ENCODE results near the gene PRDM16. TPM values are rescaled to one million over a fixed set of nuclear protein-coding genes. Genes with fewer than 3 reads are reported as not detected.

The PRDM16 gene
- total RNA-seq, 1 donor from 2014 or later, result not detected

DNA sequence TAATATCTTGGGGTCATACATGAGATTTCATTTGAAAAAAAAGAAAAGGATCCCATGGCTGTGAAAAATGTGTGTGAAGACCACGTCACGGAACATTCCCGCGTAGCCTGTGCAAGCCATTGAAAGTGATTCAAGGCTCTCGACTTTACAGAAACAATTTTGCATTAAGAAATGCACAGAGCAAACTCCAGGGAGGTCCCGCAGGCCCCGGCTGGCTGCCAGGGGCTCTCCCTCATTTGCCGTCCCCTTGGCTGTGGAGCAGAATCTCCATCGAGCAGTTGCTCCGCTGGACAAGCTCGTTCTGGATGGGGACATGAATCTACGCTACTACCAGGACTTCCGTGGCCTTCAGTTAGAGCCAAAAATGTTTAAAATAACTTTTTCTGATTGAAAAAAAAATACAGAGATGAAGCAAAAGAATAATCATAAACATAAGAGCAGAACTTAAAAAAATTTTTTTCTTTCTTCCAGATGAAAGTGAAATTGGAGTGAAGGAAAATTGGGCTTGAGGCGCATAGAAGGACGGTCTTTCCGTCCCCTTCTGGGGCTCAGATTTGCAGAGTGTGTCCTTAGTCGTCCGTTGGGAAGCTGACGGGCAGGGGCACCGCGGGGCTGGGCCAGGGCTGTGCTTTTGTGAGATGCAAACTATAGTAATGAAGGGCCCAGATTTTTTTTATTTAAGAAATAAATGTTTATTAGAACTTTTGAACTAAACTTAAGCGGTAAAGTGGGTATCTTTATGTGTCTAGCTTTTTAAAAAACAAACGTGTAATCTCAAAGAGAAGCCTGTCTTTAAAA is 317.4 kb downstream of the PRDM16 start:
- DNase-seq, result no peak

DNA sequence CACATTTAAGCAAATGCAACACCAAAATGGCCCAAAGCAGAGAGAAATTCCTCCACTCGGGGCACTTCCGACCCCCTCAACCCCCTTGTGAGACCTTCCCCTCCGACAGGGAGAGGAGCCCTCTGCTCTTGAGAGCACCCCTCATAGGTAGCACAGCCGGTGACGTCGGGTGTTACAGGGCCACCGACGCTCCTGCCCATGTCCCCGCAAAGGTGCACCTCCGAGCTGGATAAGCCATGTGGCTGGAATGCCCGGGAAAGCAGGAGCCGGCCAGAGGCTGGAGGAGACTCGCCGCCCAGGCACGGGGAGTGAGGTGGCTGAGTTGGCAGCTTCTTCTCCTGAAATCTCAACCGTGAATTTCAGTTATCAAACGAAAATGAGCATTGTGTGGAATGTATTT is 318.4 kb downstream of the PRDM16 start:
- no peak for DNase-seq

DNA sequence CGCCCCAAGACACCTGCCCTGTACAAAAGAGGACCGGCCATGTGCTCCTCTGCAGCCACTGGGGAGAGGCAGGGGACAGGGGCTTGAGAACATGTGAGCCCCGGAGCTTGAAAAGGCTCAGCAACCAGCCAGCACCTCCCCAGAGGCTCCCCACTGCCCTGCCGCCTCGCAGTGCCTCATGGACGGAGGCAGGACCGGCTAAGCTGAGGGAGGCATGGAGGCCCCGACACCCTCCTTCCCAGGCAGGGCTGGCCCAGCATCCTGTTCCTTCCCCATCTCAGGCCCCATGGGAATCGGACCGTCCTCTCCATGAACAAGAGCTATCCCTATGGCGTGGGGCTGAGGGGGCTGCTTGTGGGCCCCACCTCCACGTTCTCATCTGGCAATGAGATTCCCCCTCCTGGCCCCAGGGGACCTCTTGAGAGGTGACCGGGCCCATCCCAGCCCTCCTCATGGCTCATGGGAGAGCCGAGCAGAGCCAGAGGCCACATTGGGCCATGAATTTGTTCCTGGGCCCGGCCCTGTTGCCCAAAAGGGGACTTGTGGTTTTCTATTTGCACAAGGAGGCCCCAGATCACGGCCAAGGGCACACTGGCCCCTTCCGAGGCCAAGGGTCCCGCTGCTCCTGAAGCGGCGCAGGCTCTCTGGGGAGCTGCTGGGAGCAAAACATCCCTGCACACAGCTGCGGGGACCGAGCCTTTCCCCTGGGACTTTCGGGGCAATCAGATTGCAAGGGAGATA is 320.3 kb downstream of the PRDM16 start:
- no peak for DNase-seq

DNA sequence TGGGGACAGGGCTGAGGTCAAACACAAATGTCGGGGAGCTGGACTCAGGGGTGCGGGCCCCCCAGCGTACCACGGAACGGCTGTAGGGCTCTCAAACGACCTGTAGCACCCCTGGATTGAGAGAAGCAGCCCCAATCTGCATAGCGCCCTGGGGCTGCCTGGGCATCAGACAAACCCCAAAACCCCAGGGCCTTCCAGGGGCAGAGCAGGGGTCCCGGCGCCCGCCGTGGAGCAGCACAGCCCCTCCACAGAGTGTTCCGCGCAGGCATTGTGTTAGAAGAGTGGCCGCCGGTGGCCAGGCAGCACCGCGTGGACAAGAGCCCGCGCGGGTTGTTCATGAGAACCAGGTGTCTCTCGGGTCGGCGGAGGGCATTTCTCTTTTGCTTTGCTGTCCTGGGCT is 321.3 kb downstream of the PRDM16 start:
- no peak for DNase-seq

DNA sequence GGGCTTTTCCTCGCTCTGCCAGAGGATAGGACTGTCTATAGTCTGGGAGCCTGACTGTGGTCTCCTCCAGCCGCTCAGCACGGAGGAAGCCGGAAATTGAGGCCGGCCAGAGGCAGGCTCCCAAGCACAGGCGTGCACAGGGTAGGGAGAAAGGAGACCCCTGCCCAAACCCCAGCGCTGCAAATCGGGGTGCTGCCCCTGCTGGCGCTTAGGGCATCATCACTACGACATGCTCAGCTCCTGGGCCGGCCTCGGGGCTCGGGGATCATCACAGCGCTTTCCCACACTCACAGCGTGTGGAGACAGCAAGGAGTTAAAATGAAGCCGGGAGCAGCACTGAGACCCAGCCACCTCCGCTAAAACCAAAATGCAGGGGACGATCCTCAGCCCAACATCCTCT is 322.7 kb downstream of the PRDM16 start:
- no peak for DNase-seq

DNA sequence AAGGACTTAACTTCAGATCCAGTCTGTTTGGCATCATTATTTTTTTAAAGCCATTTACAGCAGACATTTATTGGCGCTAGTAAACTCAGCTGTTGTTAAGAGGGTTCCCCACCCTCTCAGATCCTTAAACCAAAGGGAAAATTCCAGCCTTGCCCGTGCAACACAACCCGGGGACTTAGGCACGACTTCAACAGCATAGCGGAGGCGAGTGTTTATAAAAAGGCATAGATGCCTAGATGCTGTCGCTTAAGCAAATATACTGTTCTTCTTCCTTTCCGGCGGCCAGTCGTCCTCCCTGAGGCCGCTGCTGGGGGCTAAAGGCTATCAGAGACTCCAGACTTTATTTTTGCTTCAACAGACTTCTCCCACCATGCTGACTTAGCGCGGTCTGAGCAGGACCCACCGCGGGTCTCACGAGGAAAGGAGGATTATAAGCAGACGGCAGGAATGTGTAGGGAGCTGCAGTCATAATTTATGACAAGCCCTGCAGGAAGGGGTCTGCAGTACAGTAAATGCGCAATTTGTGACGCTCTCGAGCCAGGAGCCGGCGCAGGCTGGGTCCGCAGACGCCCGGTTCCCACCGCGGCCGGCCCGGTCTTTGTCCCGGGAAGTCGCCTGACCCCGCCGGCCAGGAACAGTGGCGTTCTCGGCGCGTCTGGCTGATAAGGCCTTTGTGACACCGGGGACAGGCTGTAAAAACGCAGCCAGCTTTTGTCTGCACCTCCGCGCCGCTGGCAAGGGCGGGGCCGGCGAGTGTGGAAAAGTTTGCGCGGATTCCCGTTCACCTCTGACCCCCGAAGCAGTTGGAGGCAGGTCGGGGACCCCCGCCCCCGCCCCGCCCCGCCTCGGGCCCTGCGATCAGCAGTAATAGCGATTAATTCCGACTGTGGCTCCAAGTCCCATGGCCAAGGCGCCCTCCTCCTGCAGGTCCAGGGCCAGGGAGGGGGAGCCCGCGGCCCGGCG is 324.3 kb downstream of the PRDM16 start:
- DNase-seq, result no peak

DNA sequence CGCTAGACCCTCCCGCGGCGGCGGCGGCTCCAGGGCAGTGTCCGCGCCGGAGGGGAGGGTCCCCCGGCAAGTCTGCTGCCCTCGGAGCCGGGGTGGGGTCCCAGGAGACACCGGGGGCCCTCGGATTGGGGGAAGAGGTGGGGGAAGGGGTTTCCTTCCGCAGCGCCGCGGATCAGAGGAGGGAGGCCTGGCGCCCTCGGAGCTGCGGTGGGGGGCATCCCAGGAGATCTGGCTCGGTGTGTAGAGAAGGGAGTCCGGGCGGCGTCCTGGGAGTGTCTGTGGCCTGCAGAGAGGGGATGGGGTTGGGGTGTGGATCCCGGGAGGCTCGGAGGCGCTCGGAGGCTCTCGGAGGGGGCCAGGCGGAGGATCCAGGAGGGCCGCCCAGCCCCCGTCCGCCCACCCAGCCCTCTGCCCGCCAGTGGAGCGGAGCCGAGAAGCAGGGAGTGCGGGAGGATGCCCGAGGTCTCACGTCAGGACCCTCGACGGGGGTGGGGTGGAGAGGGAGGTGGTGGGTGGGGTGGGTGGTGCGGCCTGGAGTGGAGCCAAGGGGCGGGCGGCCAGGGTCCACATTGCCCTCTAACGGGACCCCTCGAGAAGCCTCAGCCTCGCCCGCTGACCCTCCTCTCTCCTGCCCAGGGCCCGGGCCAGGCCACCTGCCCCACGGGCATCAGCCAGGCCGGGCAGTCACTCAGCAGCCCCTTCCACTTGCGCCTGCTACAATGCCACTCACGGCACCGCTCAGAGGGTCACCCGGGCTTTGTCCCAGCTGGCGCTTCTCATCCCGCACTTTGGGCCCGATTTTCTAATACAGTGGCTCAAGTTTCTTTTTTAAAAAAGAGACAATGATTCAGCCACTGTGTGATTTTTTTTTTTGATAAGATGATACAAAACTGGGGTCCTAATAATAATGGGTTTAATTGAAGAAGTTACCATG is 325.3 kb downstream of the PRDM16 start:
- no peak for DNase-seq

DNA sequence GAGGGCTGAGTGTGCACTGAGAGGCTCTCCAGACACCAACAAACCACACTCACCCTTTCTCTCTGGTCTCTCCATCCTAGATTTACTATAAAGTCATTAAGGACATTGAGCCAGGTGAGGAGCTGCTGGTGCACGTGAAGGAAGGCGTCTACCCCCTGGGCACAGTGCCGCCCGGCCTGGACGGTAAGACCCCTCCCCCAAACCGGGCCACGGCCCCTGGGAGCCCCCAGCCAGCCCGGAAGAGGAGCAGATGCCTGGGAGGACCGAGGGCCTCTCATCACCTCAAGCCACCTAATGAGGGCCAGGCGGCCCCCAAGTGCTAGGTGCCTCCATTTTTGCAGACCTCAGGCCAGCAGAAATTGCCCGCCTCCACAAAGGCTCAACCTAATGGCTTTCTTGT is 327.4 kb downstream of the PRDM16 start:
- DNase-seq, result no peak

DNA sequence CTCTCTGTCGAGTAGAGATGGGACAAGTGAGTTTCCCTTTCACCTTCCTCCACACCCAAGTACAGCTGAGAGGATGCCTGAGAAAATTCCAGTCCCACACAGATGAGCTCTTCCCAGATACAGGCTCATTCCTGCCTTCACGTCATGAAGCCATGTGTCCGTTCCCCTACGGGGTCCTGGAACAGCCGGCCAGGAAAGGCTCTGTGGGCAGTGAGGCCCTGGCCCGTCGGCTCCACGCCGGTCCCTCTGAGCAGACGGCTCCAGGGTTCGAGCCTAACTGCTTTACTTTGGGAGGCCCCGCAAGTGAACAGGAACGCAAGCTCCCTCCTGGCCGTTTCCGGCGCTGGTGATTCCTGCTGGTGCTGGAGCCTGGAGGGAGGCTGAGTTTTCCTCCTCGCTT is 328.3 kb downstream of the PRDM16 start:
- DNase-seq, result no peak

DNA sequence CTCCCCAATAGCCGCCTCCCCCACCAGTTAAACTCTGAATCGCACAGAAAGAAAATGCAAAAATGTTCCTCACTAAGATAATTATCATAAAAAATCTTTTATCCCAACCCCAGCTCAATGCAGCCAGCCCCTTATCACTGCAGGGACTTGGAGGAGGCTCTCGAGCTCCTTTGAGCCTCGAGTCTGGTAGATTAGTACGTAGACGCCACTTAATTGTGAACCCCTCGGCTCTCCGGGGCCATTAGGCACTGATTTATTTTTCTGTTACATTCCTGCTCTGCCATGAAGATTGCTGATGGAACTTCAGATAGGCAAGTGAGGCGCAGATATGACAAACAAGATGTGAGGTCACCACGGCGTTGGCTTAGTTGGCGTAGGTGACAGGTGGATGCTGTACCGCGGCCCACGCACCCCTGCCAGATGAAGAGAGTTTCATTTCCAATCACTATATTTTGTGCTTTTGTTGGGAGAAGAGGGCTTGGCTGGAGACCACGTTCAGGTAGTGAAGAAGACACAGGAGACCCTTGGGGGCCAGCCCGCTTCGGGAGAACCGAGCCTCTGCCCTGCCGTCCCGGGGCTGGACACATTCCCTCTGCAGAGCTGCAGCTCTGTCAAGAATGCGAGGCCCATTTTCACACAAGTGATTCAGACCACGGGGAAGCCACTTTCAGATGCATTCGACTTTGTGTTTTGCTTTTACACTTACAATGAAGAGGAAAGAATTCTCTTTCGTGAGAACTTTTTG is 329.6 kb downstream of the PRDM16 start:
- DNase-seq, result no peak

DNA sequence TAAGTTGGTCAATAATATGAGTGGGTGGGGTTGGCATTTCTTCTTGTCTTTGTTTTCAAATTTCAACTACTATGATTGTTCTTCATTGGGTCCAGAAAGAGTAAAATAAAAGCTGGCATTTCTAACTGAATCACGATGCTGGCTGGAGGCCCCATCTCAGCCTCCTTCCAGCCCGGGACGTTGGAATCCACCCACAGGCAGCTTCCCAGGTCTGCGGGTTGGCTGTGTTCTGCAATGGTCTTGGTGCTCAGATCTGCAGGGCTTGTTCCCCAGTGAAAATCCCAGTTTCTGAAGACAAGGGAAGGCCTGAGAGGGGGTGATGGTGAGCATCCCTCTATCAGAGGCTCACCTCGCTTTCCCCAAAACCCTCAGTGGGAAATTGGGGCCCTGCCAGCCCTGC is 330.7 kb downstream of the PRDM16 start:
- no peak for DNase-seq

DNA sequence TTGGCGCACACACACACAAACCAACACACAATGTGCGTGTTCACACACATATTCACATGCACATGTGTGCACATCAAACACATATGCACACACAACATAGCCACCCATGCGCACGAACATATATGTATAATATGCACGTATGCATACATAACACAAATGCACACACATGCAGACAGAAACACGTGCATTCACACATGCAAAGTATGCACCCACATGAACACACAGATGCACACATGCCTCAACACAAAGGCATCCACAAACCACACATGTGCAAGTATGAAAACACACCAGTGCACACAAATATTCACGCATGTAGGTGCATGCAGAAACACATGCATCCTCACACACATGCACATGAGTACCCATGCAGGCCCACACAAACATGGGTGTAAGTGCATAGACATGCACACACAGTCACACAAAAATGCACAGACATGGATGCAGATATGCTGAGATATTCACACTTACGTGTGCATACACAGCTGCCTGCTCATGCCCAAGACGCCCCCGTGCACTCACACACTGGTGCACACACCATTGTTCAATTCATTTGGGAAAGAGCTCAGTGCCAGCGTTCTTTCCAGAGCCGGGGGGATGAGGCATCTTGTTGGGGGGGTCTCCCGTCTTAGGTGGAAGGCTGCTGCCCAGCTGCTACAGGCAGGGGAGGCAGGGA is 332.7 kb downstream of the PRDM16 start:
- DNase-seq, result no peak

DNA sequence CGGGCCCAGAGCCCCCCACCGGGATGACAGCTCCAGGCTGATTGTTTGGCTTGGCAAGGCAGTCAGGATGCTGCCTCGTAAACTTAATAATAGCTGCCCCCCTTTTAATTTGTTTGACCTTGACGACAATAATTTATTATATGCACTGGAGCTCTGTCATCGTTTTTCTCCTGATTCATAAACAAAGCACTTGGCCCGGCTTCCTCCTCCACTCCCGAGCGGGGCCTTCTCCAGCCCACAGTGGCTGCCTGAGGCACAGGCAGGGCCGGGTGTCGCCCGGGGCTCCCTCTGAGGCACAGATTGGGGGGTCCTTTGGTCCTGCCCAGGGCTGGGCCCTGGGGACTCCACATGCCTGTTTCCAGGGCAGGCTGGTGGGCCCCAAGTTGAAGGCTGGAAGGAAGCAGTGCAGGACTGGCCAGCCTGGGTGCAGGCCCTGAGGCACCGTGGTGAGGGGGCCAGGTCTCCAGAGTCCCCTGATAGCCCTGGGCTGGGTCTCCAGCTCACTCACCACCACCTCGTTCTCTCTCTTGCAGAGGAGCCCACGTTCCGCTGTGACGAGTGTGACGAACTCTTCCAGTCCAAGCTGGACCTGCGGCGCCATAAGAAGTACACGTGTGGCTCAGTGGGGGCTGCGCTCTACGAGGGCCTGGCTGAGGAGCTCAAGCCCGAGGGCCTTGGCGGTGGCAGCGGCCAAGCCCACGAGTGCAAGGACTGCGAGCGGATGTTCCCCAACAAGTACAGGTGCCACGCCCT is 333.4 kb downstream of the PRDM16 start:
- DNase-seq, result peak; percentile 47

DNA sequence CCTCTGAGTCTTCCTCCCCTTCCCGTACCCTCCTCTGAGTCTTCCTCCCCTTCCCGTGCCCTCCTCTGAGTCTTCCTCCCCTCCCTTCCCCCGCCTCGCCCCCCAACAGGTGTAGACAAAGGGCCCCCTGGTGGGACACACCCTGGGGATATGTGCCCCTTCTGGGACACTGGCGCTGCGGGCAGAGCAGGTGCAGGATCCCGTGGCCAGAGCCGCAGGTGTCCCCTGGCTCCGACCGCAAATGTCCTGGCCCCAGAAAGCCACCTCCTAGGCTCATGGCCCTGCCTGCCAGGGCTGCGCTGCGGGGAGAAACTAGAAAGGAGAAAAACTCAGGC is 334.0 kb downstream of the PRDM16 start:
- DNase-seq, result no peak

DNA sequence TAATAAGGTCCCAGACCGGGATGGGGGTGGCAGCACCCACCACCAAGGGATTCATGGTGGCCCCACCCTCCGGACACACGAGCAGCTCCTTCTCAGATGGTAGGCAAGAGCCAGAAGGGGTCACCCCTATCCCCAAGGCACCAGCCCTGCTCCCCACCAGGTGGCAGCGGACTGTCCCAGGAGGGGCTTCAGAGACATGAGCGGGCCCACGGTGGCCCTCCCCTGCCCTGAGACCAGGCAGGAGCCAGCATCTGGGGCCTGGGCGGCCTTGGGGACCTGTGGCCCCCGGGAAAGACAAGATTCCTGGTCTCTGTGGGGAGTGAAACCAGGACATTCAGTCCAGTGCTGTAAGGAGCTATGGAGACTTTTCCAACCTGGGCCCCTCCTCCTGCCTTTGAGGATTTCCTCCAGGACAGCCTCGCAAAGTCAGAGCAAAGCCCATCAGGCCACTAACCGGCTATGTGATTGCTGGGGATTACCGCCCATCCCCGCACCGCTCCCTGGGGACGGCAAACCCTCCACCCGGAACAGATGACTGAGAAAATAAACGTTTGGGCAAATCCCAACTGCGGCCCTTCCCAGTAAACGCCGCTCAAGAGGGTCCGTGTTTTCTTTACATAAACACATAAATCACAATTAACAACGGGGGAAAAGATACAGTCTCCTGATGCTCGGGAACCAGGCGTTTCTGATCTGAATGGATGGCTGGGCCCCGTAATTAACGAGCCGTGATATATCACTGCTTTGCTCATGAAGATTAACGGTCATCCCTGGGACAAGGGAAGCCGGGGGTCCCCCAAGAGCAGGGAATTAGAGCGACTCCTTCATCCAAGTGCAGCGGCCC is 334.6 kb downstream of the PRDM16 start:
- no peak for DNase-seq

DNA sequence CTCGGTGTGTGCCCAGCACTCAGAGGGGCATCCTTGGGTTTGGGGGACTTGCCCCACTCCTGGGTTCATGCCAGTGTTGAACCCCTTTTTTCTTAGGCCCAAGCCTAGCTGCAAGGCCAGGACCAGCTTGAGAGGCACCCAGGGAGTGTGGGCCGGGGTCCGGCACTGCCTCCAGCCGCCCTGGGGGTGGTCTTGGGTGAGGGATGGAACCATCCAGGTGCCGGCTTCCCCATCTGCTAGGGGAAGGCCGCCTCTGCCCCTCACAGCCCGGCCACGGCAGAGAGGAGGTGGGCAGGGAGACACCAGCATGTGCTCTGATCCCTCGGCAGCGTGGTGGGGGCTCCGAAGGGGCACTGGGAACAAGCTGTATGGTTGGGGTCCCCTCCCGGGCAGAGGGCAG is 335.3 kb downstream of the PRDM16 start:
- DNase-seq, result no peak

DNA sequence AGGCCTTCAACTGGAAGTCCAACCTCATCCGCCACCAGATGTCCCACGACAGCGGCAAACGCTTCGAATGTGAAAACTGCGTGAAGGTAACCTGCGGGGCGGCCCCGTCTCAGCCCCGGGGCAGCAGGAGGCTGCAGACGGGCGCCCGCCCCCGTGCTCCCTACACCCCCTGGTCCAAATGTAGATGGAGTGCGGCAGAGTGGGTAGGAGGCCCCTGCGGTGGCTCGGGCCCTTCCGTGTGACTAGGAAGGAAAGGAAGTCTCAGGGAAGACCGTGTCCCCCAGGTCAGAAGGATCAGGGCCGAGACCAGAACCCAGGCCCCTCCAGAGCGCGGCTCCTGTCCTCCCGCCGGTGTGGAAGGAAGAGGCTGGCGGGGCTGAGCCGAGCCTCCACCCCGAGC is 335.8 kb downstream of the PRDM16 start:
- DNase-seq, result no peak

DNA sequence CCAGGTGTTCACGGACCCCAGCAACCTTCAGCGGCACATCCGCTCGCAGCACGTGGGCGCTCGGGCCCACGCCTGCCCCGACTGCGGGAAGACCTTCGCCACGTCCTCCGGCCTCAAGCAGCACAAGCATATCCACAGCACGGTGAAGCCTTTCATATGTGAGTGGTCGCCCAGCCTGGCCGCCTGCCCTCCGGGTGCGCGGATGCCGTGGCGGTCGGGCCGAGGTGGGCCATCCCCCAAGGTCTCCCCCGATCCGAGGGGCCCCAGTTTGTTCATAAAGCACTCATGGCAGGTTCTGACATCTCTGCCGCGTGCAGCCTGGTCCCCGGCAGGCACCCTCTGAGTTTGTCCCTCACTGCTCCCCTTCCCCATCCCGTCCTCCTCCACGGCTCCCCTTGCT is 336.5 kb downstream of the PRDM16 start:
- DNase-seq, result no peak
